ENCODE data around the gene PPARGC1A.

PPARGC1A gene

GRCh38 chr4:23773884-23774636 lies 115.8 kb downstream of the PPARGC1A start:
- DNase-seq (ENCODE audit: low spot score): no peak

- DNase-seq (ENCODE audit: low spot score): no peak
Observed at GRCh38 chr4:23770011-23770410, 119.8 kb downstream of the PPARGC1A start.

GRCh38 chr4:23769406-23769805 lies 120.4 kb downstream of the PPARGC1A start:
- no peak for DNase-seq (ENCODE audit: low spot score)

- DNase-seq (ENCODE audit: low spot score): no peak
Observed at GRCh38 chr4:23768541-23768940, 121.3 kb downstream of the PPARGC1A start.

- DNase-seq (ENCODE audit: low spot score): no peak
Observed at GRCh38 chr4:23766344-23766743, 123.5 kb downstream of the PPARGC1A start.

GRCh38 chr4:23763559-23763958 lies 126.3 kb downstream of the PPARGC1A start:
- no peak for DNase-seq (ENCODE audit: low spot score)

GRCh38 chr4:23762551-23762950 lies 127.3 kb downstream of the PPARGC1A start:
- DNase-seq (ENCODE audit: low spot score): no peak

- DNase-seq (ENCODE audit: low spot score): no peak
Observed at GRCh38 chr4:23759066-23759465, 130.8 kb downstream of the PPARGC1A start.

GRCh38 chr4:23754688-23755087 lies 135.2 kb downstream of the PPARGC1A start:
- no peak for DNase-seq (ENCODE audit: low spot score)

- DNase-seq (ENCODE audit: low spot score): no peak
Observed at GRCh38 chr4:23750125-23750524, 139.7 kb downstream of the PPARGC1A start.

- DNase-seq (ENCODE audit: low spot score): no peak
Observed at GRCh38 chr4:23747281-23747735, 142.5 kb downstream of the PPARGC1A start.

- DNase-seq (ENCODE audit: low spot score): no peak
Observed at GRCh38 chr4:23746672-23747071, 143.2 kb downstream of the PPARGC1A start.

GRCh38 chr4:23746027-23746426 lies 143.8 kb downstream of the PPARGC1A start:
- DNase-seq (ENCODE audit: low spot score): no peak

GRCh38 chr4:23745377-23745776 lies 144.5 kb downstream of the PPARGC1A start:
- DNase-seq (ENCODE audit: low spot score): no peak
